ENCODE data around the gene GIPR. TPM values are rescaled to one million over a fixed set of nuclear protein-coding genes. Genes with fewer than 3 reads are reported as not detected.
"Not testable (repeated sequence)": the region's sequence is repeated elsewhere in the genome, so short reads cannot be mapped to it uniquely, and the experiment has no call there.

Gene GIPR
- polyA plus RNA-seq, 1 donor from 2014 or later, result 6.4 TPM

DNA sequence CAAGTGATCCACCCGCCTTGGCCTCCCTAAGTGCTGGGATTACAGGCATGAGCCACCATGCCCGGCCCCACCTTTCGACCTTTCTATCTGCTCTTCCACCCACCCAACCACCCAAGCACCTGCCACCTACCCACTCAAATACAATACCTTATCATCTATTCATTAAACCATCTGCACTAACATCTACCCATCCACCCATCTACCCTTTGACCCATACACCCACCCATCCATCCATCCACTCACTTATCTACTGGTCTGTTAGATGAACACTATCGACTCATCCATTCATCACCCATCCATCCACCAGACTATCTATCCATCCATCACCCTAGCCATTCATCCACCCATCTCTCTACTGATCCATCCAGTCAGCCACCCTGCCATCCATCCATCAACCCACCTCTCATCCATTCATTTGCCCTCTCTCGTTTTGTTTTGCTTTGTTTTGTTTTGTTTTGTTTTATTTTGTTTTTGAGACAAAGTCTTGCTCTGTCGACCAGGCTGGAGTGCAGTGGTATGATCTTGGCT is 46.0 kb upstream of the GIPR start:
- no peaks in the 10 kb centered on the region for H3K27me3 ChIP-seq (ENCODE audit: insufficient read depth, low read depth, low read length)
- H3K36me3 ChIP-seq (ENCODE audit: insufficient read depth, low read length), result no peaks in the 10 kb centered on the region
- H3K4me2 ChIP-seq (ENCODE audit: low read length), result no peak overlapping the region
- no peak overlapping the region for H3K27ac ChIP-seq (ENCODE audit: low read length)
- no peaks in the 10 kb centered on the region for H3K9me2 ChIP-seq (ENCODE audit: insufficient read depth, low read length)
- H3K9me3 ChIP-seq (ENCODE audit: low read length), result no peaks in the 10 kb centered on the region
- no peaks in the 10 kb centered on the region for H4K20me1 ChIP-seq (ENCODE audit: insufficient read depth)
- no peak overlapping the region for H2AFZ ChIP-seq (ENCODE audit: low read depth, low read length)
- no peaks in the 10 kb centered on the region for H3F3A ChIP-seq (ENCODE audit: insufficient read depth, low read length, poor library complexity, severe bottlenecking)
- H3K4me3 ChIP-seq (ENCODE audit: low read length), result no peak overlapping the region
- no peaks in the 10 kb centered on the region for H3K79me2 ChIP-seq (replicated peaks; ENCODE audit: insufficient read depth, low read length)
- TF ChIP-seq, protein P1, sequence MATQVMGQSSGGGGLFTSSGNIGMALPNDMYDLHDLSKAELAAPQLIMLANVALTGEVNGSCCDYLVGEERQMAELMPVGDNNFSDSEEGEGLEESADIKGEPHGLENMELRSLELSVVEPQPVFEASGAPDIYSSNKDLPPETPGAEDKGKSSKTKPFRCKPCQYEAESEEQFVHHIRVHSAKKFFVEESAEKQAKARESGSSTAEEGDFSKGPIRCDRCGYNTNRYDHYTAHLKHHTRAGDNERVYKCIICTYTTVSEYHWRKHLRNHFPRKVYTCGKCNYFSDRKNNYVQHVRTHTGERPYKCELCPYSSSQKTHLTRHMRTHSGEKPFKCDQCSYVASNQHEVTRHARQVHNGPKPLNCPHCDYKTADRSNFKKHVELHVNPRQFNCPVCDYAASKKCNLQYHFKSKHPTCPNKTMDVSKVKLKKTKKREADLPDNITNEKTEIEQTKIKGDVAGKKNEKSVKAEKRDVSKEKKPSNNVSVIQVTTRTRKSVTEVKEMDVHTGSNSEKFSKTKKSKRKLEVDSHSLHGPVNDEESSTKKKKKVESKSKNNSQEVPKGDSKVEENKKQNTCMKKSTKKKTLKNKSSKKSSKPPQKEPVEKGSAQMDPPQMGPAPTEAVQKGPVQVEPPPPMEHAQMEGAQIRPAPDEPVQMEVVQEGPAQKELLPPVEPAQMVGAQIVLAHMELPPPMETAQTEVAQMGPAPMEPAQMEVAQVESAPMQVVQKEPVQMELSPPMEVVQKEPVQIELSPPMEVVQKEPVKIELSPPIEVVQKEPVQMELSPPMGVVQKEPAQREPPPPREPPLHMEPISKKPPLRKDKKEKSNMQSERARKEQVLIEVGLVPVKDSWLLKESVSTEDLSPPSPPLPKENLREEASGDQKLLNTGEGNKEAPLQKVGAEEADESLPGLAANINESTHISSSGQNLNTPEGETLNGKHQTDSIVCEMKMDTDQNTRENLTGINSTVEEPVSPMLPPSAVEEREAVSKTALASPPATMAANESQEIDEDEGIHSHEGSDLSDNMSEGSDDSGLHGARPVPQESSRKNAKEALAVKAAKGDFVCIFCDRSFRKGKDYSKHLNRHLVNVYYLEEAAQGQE (IDR thresholded peaks at IDR 0.05; ENCODE audit: borderline replicate concordance), result no peak
- TF ChIP-seq POLR2AphosphoS5 (IDR thresholded peaks at IDR 0.05) (no peak), EZH2 (IDR thresholded peaks at IDR 0.05; ENCODE audit: borderline replicate concordance, insufficient read depth, low read length, poor library complexity, severe bottlenecking) (no peak), RAD21 (conservative IDR thresholded peaks at IDR 0.05) (no peak), SMC3 (conservative IDR thresholded peaks at IDR 0.05; ENCODE audit: poor library complexity) (no peak), EP300 (conservative IDR thresholded peaks at IDR 0.05; ENCODE audit: poor library complexity, severe bottlenecking) (no peak), TAF1 (IDR thresholded peaks at IDR 0.05; ENCODE audit: low read depth) (no peak), MXI1 (conservative IDR thresholded peaks at IDR 0.05; ENCODE audit: poor library complexity, severe bottlenecking) (no peak)
- TF ChIP-seq, protein P2, sequence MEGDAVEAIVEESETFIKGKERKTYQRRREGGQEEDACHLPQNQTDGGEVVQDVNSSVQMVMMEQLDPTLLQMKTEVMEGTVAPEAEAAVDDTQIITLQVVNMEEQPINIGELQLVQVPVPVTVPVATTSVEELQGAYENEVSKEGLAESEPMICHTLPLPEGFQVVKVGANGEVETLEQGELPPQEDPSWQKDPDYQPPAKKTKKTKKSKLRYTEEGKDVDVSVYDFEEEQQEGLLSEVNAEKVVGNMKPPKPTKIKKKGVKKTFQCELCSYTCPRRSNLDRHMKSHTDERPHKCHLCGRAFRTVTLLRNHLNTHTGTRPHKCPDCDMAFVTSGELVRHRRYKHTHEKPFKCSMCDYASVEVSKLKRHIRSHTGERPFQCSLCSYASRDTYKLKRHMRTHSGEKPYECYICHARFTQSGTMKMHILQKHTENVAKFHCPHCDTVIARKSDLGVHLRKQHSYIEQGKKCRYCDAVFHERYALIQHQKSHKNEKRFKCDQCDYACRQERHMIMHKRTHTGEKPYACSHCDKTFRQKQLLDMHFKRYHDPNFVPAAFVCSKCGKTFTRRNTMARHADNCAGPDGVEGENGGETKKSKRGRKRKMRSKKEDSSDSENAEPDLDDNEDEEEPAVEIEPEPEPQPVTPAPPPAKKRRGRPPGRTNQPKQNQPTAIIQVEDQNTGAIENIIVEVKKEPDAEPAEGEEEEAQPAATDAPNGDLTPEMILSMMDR (IDR thresholded peaks at IDR 0.05; ENCODE audit: poor library complexity, severe bottlenecking), result no peak
- H3K9ac ChIP-seq (ENCODE audit: low read length), result no peak overlapping the region

DNA sequence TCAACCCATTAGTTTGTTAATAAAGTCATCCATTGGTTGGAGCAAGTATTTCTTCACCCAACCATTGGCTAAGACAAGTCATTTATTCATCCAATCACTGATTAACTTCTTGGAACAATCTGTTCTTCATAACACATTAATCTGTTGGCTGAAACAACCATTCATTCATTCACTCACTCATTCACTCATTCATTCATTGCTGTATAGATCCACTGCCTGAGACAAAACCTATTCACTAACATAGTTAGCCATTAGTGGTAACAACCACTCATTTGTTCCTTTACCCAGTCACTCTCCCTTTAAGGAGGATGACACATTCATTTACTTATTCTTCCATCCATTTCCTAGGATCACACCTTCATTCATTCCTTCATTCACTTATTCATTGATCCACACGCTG is 44.0 kb upstream of the GIPR start:
- Histone ChIP-seq H3K9me3 (ENCODE audit: low read length) (no peaks in the 10 kb centered on the region), H3F3A (ENCODE audit: insufficient read depth, low read length, poor library complexity, severe bottlenecking) (no peaks in the 10 kb centered on the region), H3K4me2 (ENCODE audit: low read length) (no peak overlapping the region), H3K9me2 (ENCODE audit: insufficient read depth, low read length) (no peaks in the 10 kb centered on the region), H3K27me3 (ENCODE audit: insufficient read depth, low read depth, low read length) (no peaks in the 10 kb centered on the region), H3K9ac (ENCODE audit: low read length) (no peak overlapping the region), H4K20me1 (ENCODE audit: insufficient read depth) (no peaks in the 10 kb centered on the region), H3K4me3 (ENCODE audit: low read length) (no peak overlapping the region), H2AFZ (ENCODE audit: low read depth, low read length) (no peak overlapping the region), H3K79me2 (replicated peaks; ENCODE audit: insufficient read depth, low read length) (no peaks in the 10 kb centered on the region), H3K27ac (ENCODE audit: low read length) (no peak overlapping the region), H3K36me3 (ENCODE audit: insufficient read depth, low read length) (no peaks in the 10 kb centered on the region)
- TF ChIP-seq EP300 (conservative IDR thresholded peaks at IDR 0.05; ENCODE audit: poor library complexity, severe bottlenecking) (no peak), MXI1 (conservative IDR thresholded peaks at IDR 0.05; ENCODE audit: poor library complexity, severe bottlenecking) (no peak), SMC3 (conservative IDR thresholded peaks at IDR 0.05; ENCODE audit: poor library complexity) (no peak), EZH2 (IDR thresholded peaks at IDR 0.05; ENCODE audit: borderline replicate concordance, insufficient read depth, low read length, poor library complexity, severe bottlenecking) (no peak), RAD21 (conservative IDR thresholded peaks at IDR 0.05) (no peak), POLR2AphosphoS5 (IDR thresholded peaks at IDR 0.05) (no peak), TAF1 (IDR thresholded peaks at IDR 0.05; ENCODE audit: low read depth) (no peak)
- TF ChIP-seq, protein P2 (IDR thresholded peaks at IDR 0.05; ENCODE audit: poor library complexity, severe bottlenecking), result no peak
- TF ChIP-seq, protein P1 (IDR thresholded peaks at IDR 0.05; ENCODE audit: borderline replicate concordance), result no peak

DNA sequence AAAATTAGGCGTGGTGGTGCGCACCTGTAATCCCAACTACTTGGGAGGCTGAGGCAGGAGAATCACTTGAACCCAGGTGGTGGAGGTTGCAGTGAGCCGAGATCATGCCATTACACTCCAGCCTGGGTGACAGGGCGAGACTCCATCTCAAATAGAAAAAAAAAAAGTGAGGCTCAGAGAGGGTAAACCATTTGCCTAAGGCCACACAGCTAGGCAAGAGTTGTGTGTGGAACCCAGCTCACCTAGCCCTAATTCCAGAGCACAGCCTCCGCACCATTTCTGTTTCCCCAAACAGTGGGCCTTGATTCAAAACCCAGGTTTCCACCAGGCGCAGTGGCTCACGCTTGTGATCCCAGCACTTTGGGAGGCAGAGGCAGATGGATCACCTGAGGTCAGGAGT is 39.8 kb upstream of the GIPR start:
- not testable (repeated sequence) for H3K9me3 ChIP-seq (ENCODE audit: low read length); H3K27me3 ChIP-seq (ENCODE audit: insufficient read depth, low read depth, low read length); H3K9me2 ChIP-seq (ENCODE audit: insufficient read depth, low read length); H3F3A ChIP-seq (ENCODE audit: insufficient read depth, low read length, poor library complexity, severe bottlenecking); H3K4me3 ChIP-seq (ENCODE audit: low read length); H3K79me2 ChIP-seq (replicated peaks; ENCODE audit: insufficient read depth, low read length); H4K20me1 ChIP-seq (ENCODE audit: insufficient read depth); H2AFZ ChIP-seq (ENCODE audit: low read depth, low read length); H3K36me3 ChIP-seq (ENCODE audit: insufficient read depth, low read length); H3K27ac ChIP-seq (ENCODE audit: low read length); H3K9ac ChIP-seq (ENCODE audit: low read length); H3K4me2 ChIP-seq (ENCODE audit: low read length)
